Ishikawa (cell line): ENCODE results near the gene CLIC3.

Experiments used
- CEBPB ChIP-seq: IDR thresholded peaks from 2 replicates; pipeline ENCODE4 v1.6.1; 2012
- CREB1 ChIP-seq: IDR thresholded peaks from 2 replicates; pipeline ENCODE4 v1.6.1; 2012; ENCODE audit warnings: low read depth
- EGR1 ChIP-seq: IDR thresholded peaks from 2 replicates; pipeline ENCODE4 v1.6.1; 2012
- EP300 ChIP-seq: IDR thresholded peaks from 2 replicates; pipeline ENCODE4 v1.6.1; 2012; ENCODE audit warnings: borderline replicate concordance
- FOXM1 ChIP-seq: IDR thresholded peaks from 2 replicates; pipeline ENCODE4 v1.6.1; 2012; ENCODE audit warnings: low read depth, borderline replicate concordance
- NFIC ChIP-seq: IDR thresholded peaks from 2 replicates; pipeline ENCODE4 v1.6.1; 2012
- RAD21 ChIP-seq: IDR thresholded peaks from 2 replicates; pipeline ENCODE4 v1.6.1; 2012; ENCODE audit warnings: low read depth
- TAF1 ChIP-seq: IDR thresholded peaks from 2 replicates; pipeline ENCODE4 v1.6.1; 2012; ENCODE audit warnings: low read depth, mild to moderate bottlenecking
- TCF12 ChIP-seq: IDR thresholded peaks from 2 replicates; pipeline ENCODE4 v1.6.1; 2012; ENCODE audit warnings: low read depth
- TEAD4 ChIP-seq: IDR thresholded peaks from 2 replicates; pipeline ENCODE4 v1.6.1; 2012
- YY1 ChIP-seq: IDR thresholded peaks from 2 replicates; pipeline ENCODE4 v1.6.1; 2012; ENCODE audit warnings: low read depth
- ZBTB7A ChIP-seq: IDR thresholded peaks from 2 replicates; pipeline ENCODE4 v1.6.1; 2012; ENCODE audit warnings: low read depth
- TF ChIP-seq, protein P1 (sequence below): IDR thresholded peaks from 2 replicates; pipeline ENCODE4 v1.6.1; 2012
- TF ChIP-seq, protein P2 (sequence below): IDR thresholded peaks from 2 replicates; pipeline ENCODE4 v1.6.1; 2012; ENCODE audit warnings: low read depth, mild to moderate bottlenecking
- TF ChIP-seq, protein P3 (sequence below): IDR thresholded peaks from 2 replicates; pipeline ENCODE4 v1.6.1; 2012

CLIC3 gene

GRCh38 chr9:136984464-136985026 is 11.8 kb downstream of the CLIC3 start:
- TF ChIP-seq, protein P1, sequence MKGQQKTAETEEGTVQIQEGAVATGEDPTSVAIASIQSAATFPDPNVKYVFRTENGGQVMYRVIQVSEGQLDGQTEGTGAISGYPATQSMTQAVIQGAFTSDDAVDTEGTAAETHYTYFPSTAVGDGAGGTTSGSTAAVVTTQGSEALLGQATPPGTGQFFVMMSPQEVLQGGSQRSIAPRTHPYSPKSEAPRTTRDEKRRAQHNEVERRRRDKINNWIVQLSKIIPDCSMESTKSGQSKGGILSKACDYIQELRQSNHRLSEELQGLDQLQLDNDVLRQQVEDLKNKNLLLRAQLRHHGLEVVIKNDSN: no peak
- TF ChIP-seq ZBTB7A (no peak), TEAD4 (no peak), TAF1 (no peak), YY1 (no peak), EGR1 (no peak), TCF12 (no peak), EP300 (no peak), CREB1 (no peak), NFIC (no peak), CEBPB (no peak), FOXM1 (no peak), RAD21 (no peak)
- TF ChIP-seq, protein P2, sequence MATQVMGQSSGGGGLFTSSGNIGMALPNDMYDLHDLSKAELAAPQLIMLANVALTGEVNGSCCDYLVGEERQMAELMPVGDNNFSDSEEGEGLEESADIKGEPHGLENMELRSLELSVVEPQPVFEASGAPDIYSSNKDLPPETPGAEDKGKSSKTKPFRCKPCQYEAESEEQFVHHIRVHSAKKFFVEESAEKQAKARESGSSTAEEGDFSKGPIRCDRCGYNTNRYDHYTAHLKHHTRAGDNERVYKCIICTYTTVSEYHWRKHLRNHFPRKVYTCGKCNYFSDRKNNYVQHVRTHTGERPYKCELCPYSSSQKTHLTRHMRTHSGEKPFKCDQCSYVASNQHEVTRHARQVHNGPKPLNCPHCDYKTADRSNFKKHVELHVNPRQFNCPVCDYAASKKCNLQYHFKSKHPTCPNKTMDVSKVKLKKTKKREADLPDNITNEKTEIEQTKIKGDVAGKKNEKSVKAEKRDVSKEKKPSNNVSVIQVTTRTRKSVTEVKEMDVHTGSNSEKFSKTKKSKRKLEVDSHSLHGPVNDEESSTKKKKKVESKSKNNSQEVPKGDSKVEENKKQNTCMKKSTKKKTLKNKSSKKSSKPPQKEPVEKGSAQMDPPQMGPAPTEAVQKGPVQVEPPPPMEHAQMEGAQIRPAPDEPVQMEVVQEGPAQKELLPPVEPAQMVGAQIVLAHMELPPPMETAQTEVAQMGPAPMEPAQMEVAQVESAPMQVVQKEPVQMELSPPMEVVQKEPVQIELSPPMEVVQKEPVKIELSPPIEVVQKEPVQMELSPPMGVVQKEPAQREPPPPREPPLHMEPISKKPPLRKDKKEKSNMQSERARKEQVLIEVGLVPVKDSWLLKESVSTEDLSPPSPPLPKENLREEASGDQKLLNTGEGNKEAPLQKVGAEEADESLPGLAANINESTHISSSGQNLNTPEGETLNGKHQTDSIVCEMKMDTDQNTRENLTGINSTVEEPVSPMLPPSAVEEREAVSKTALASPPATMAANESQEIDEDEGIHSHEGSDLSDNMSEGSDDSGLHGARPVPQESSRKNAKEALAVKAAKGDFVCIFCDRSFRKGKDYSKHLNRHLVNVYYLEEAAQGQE: no peak
- TF ChIP-seq, protein P3, sequence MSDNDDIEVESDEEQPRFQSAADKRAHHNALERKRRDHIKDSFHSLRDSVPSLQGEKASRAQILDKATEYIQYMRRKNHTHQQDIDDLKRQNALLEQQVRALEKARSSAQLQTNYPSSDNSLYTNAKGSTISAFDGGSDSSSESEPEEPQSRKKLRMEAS: no peak

DNA sequence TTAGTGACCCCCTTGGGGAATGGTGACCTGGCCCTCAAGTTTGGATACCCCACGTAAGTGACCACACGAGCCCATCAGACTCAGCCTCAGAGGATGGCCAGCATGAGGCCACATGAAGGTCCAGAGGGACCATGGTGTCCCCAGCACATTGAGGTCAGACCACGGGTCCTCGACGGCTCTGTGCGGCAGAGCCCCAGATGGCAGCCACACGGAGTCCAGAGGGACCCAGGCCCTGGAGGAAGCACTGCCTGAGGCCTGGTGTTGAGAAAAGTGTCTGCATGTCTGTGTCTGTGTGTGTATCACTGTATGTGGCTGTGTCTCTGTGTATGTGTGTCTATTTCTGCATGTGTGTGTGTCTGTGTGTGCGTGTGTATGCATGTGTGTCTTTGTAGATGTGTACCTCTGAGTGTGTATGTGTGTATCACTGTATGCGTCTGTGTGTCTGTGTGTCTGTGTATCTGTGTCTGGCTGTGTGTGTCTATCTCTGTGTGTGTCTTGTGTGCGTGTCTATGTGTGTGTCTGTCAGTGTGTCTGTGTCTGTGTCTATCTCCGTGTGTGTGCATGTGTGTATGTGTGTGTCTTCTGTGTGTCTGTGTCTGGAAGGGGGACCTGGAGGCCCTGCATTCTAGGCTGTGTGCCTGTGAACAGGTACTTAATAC is 12.6 kb downstream of the CLIC3 start:
- TF ChIP-seq NFIC: no peak
- TF ChIP-seq EP300: no peak
- TF ChIP-seq ZBTB7A: no peak
- no peak for TF ChIP-seq TCF12
- no peak for TF ChIP-seq CREB1
- TF ChIP-seq, protein P3: no peak
- TF ChIP-seq FOXM1: no peak

GRCh38 chr9:136983167-136983566 is 13.2 kb downstream of the CLIC3 start:
- no peak for TF ChIP-seq TCF12
- TF ChIP-seq NFIC: no peak
- TF ChIP-seq CEBPB: no peak
- no peak for TF ChIP-seq TEAD4
- TF ChIP-seq, protein P2: no peak

- no peak for TF ChIP-seq TCF12
- no peak for TF ChIP-seq YY1
- TF ChIP-seq RAD21: no peak
- no peak for TF ChIP-seq ZBTB7A
- TF ChIP-seq CEBPB: no peak
- no peak for TF ChIP-seq TAF1
Observed at GRCh38 chr9:136982232-136983051, 13.9 kb downstream of the CLIC3 start, which contains the start of gene LCNL1. LCNL1 (plus strand) TSS chr9:136982993; CDS start chr9:136983587, 594 bp downstream.

GRCh38 chr9:136981588-136982231 is 14.7 kb downstream of the CLIC3 start:
- TF ChIP-seq FOXM1 (no peak), CREB1 (no peak), RAD21 (no peak), NFIC (no peak), TAF1 (no peak), ZBTB7A (no peak), TEAD4 (no peak), EP300 (no peak), TCF12 (no peak), CEBPB (no peak), EGR1 (no peak), YY1 (no peak)
- TF ChIP-seq, protein P1: no peak
- TF ChIP-seq, protein P3: no peak
- TF ChIP-seq, protein P2: no peak
